GM18507 (cell line): ENCODE results near the gene CEP170.

Experiments
- DNase-seq: peaks from one replicate; pipeline ENCODE4 v3.0.0; 2011; ENCODE audit warnings: low read depth; ENCODE audit not compliant: insufficient read length; ENCODE audit errors: extremely low spot score
- FAIRE-seq: peaks from 2 replicates; lab custom pipeline; 2011; peaks lifted over from hg19 to GRCh38; lab: Jason Lieb, UNC

The CEP170 gene

DNA sequence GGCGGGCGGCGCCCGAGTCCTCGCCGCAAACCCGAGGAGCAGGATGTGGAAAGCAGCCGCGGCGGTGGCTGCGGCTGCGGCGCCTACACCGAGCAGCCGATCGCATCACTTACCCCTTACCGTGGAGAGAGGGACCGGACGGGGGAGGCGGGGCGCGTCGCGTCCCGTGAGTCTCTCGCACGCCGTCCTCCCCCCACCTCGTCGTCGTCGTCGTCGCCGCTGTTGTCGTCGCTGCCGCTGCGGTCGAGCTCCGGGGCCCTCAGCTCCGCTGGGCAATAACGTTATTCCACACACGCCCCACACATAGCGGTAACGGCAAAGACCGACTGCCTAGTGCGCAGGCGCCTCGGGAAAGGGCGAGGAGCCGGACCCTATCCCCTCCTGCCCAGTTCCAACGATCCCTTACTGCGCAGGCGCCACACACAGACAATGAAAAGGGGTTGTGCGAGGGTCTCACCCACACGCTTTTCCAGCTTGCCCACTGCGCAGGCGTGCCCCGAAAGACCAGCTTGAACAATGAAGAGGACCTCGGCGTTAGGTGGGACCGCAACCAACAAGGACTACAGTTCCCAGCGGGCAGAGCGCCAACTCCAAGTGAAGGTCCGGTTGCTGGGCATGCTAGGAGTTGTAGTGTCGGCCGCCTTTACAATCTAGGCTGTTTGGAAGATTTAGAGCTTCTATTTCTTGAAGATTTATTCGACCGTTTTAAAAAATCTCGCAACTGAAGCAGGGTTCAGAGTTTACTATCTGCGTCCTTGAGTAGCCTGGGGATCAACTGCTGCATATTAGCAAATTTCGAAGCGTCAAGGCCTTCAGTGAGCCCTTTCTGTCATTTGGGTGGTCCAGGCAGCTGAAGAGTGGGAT is at the start of gene CEP170:
CEP170 (minus strand) TSS at position 355 of the 864 bp plus-strand sequence. CDS start 30,001 bp downstream, outside the sequence.
- FAIRE-seq (no peak), DNase-seq (peak; percentile 71)

- FAIRE-seq = no peak
These were observed 46.0 kb upstream of the CEP170 start for GRCh38 chr1:243301059-243301458.

GRCh38 chr1:243299069-243299468 is 44.0 kb upstream of the CEP170 start:
- no peak for FAIRE-seq

More at GRCh38 chr1:243301059-243301458, 46.0 kb upstream of the CEP170 start:
- DNase-seq = no peak

DNA sequence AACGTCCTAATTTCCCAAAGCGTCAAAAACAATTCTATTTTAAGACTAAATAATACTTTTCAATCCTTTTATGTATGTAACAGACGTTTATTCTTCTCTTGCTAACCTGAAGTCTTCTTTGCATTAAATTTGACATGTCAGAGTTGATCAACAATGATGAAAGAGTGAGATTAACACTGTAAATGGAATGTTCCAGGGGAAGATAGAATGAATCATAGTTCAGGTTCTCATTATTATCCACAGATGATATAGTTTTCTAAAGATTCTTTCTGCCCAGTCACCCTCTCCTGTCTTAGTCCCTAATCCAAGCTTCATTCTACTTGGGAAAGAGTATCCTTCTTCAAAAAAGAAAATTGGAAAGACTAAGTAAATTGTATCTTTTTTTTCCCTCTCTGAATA is 39.6 kb upstream of the CEP170 start:
- FAIRE-seq (no peak), DNase-seq (no peak)

More at GRCh38 chr1:243299069-243299468, 44.0 kb upstream of the CEP170 start:
- DNase-seq = no peak

DNA sequence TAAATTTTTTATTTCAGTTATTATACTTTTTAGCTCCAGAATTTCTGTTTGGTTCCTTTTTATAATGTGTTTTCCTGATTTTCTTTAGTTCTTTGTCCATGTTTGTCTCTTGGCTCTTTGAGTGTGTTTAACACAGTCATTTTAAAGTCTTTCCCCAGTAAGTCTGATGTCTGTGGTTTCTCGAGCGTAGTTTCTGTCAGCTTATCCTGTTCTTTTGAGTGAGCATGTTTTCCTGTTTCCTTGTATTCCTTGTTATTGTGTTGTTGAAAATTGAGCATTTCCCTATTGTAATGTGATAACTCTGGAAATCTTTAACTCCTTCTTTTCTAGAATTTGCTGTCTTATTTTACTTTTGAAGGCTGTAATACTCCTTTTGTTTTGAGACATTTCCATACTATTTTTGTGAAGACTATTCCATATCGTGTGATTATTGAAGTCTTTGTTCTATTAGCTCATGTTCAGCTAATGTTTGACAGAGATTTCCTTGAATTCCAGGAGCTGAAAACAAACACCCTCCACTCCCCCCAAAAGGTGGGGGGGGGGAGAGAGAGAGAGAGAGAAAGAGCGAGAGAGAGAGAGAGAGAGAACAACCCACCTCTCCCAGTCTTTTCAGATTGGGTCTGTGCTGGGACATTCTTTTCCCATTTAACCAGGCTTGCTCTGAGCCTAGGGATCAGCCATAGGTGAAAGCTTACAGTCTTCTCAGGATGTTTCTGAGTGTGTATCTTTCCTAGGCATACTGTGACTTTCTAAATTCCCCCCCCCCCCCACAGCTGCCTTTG is 39.1 kb upstream of the CEP170 start:
- DNase-seq (no peak), FAIRE-seq (no peak)

DNA sequence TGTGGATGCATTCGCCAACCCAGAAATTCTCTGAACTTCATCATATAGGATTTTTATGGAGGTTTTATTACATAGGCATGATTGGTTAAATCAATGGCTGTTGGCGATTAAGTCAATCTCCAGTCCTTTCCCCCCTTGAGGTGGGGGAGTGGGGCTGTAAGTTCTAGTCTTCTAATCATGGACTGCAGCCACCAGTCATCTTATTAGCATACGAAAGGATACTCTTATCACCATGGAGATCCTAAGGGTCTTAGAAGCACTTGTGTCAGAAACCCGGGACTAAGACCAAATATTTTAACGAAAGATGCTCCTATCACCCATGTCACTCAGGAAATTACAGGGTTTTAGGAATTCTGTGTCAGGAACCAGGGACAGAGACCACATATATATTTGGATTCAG is 37.0 kb upstream of the CEP170 start:
- no peak for DNase-seq
- FAIRE-seq = no peak

- no peak for FAIRE-seq
- no peak for DNase-seq
These were observed 36.2 kb upstream of the CEP170 start for GRCh38 chr1:243291292-243291691.

DNA sequence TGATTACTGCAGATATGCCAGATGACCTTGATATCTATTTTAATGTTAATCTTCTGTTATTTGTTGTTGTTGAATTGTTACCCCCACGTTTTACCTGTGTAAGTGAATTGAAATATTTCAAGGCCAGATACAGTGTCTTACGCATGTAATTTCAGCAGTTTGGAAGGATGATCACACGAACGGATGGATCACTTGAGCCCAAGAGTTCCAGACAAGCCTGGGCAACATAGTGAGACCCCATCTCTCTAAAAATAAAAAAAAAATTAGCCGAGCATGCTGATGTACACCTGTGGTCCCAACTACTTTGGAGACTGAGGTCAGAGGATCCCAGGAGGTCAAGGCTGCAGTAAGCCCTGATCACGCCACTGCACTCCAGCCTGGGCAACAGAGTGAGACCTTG is 33.0 kb upstream of the CEP170 start:
- DNase-seq (no peak), FAIRE-seq (peak; percentile 52)

DNA sequence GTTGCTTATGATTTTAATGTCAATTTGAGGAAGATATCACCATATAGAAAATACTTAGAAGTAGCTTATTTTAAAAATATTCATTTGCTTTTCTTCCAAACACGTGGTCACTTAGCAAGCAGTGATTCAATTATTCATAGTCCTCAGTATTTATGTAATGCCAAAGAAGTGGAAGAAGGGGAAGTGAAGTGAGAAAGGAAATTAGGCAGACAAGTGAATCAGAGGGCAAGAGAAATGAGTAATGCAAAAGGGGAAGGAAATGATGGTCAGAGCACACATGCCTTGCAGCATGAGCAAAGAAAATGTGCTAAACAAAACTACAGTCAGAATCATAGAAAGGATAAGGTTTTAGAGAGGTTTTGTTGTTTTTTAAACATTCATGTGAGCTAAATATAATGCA is 32.6 kb upstream of the CEP170 start:
- FAIRE-seq = peak; percentile 92
- peak; percentile 8 for DNase-seq

DNA sequence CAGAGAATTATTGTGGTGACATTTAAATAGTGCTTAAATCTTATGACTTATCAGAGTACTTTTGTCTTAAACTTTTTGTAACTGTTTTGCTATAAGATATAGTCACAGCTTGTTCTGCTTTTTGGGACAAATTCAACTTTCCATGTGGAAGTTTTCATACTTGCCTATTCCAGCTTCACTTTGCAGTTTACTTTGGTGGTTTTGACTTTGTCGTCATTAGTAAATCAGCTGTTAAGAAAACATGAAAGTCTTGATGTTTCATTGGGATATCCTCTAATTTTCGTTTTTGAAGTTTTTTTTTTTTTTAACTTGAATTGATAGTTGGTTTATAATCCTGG is 32.0 kb upstream of the CEP170 start:
- DNase-seq = no peak
- no peak for FAIRE-seq

- FAIRE-seq (peak; percentile 38), DNase-seq (no peak)
These were observed 31.5 kb upstream of the CEP170 start for GRCh38 chr1:243286409-243287122.

- FAIRE-seq = no peak
- DNase-seq = no peak
These were observed 26.6 kb upstream of the CEP170 start for GRCh38 chr1:243281672-243282071.

GRCh38 chr1:243280571-243281129 is 25.6 kb upstream of the CEP170 start:
- DNase-seq = no peak

DNA sequence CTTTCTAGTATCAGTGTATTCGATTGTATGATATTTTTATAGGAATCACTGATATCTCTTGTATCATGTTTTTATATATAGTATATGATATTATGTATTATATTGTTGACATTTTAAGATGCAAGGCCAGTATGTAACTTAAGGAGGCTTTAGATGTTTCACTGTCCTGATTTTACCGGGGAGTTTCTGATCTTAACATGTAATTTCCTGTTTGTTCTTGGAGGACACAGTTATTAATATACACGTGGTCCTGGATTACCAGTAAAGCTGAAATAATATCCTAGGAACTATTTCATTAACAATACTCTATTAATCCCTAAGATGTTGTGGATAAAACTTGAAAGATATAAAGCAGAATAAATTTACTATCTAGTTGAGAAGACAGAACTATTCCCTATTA is 20.2 kb upstream of the CEP170 start:
- no peak for DNase-seq
- FAIRE-seq = no peak

More at GRCh38 chr1:243280571-243281129, 25.6 kb upstream of the CEP170 start:
- FAIRE-seq = no peak

- FAIRE-seq = no peak
- no peak for DNase-seq
These were observed 18.9 kb upstream of the CEP170 start for GRCh38 chr1:243273945-243274344.

DNA sequence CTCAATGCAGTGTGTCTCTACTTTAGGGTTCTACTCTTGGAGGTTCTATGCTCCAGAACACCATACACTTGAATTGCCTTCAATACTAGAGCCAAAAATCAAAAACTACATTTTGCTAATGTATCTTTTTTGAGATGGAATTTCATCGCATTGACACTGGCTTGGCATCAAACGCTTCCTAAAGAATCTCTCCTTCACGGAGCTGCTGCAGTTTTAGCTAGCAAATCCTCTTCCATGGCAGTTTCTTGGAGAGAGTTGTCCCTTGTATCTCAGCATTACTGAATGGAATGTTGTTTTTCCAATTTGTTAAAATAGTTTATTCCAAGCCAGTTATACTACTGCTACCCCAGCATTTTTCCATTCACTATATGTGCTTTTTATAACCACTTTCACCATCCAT is 18.4 kb upstream of the CEP170 start:
- DNase-seq = no peak
- FAIRE-seq = no peak

- FAIRE-seq = no peak
- no peak for DNase-seq
These were observed 17.3 kb upstream of the CEP170 start for GRCh38 chr1:243272401-243272800.

GRCh38 chr1:243271996-243272395 is 16.9 kb upstream of the CEP170 start:
- FAIRE-seq (no peak), DNase-seq (no peak)

- FAIRE-seq (no peak), DNase-seq (no peak)
These were observed 15.2 kb upstream of the CEP170 start for GRCh38 chr1:243270097-243270864.
